Keratinocyte (primary cell): ENCODE measurements around the gene TPRG1L. TPM values are rescaled to one million over a fixed set of nuclear protein-coding genes. Genes with fewer than 3 reads are reported as not detected.

Experiments
- DNase-seq: peaks from one replicate; pipeline ENCODE4 v3.0.0-alpha.2; 2011; ENCODE audit warnings: low read depth, missing footprints, low spot score
- FAIRE-seq: peaks from 2 replicates; lab custom pipeline; 2011; peaks lifted over from hg19 to GRCh38; lab: Jason Lieb, UNC
- H2AFZ ChIP-seq: 2 replicates; pipeline ENCODE4 v1.6.0; 2012; ENCODE audit warnings: low read length, control low read depth, inconsistent platforms; ENCODE audit not compliant: control insufficient read depth
- H3K27ac ChIP-seq: 2 replicates; pipeline ENCODE4 v1.5.1; 2011; ENCODE audit warnings: low read length; ENCODE audit not compliant: control insufficient read depth, insufficient read depth
- H3K27me3 ChIP-seq: 3 replicates; pipeline ENCODE4 v1.6.0; 2011; ENCODE audit warnings: low read length; ENCODE audit not compliant: control insufficient read depth, insufficient read depth; ENCODE audit errors: extremely low read depth
- H3K36me3 ChIP-seq, 2 experiments: 2 replicates in 1 of 2; 3 replicates in 1 of 2; pipeline ENCODE4 v1.5.1; 2011; ENCODE audit warnings: low read length in 2 of 2, mild to moderate bottlenecking in 1 of 2; ENCODE audit not compliant: control insufficient read depth in 2 of 2, insufficient read depth in 2 of 2; ENCODE audit errors: extremely low read depth in 1 of 2
- H3K4me1 ChIP-seq: 3 replicates; pipeline ENCODE4 v1.5.1; 2011; ENCODE audit warnings: low read length; ENCODE audit not compliant: control insufficient read depth, insufficient read depth; ENCODE audit errors: extremely low read depth
- H3K4me2 ChIP-seq: 3 replicates; pipeline ENCODE4 v1.6.0; 2011; ENCODE audit warnings: low read depth, low read length; ENCODE audit not compliant: control insufficient read depth, insufficient read depth; ENCODE audit errors: extremely low read depth
- H3K4me3 ChIP-seq, 3 experiments: fragments of 200-600 bp in 1 of 3; sonication (generic) in 1 of 3; 2 replicates in 2 of 3; 3 replicates in 1 of 3; pipeline ENCODE4 v1.5.1; 2011 to 2016; ENCODE audit warnings: low read length in 3 of 3, mild to moderate bottlenecking in 3 of 3, control low read depth in 2 of 3, inconsistent platforms in 1 of 3, low read depth in 1 of 3, mixed read lengths in 1 of 3, mixed run types in 1 of 3, moderate library complexity in 1 of 3; ENCODE audit not compliant: control insufficient read depth in 2 of 3, insufficient read depth in 2 of 3; ENCODE audit errors: extremely low read depth in 1 of 3
- H3K79me2 ChIP-seq: 2 replicates; pipeline ENCODE4 v1.6.0; 2012; ENCODE audit warnings: low read length; ENCODE audit not compliant: control insufficient read depth, insufficient read depth
- H3K9ac ChIP-seq: 3 replicates; pipeline ENCODE4 v1.6.0; 2011; ENCODE audit warnings: low read length; ENCODE audit not compliant: control insufficient read depth, insufficient read depth; ENCODE audit errors: extremely low read depth
- H3K9me1 ChIP-seq: 3 replicates; pipeline ENCODE4 v1.6.0; 2011; ENCODE audit warnings: low read length; ENCODE audit not compliant: control insufficient read depth, insufficient read depth; ENCODE audit errors: extremely low read depth
- H3K9me3 ChIP-seq: 2 replicates; pipeline ENCODE4 v1.5.1; 2012; ENCODE audit warnings: low read depth, low read length; ENCODE audit not compliant: control insufficient read depth
- H4K20me1 ChIP-seq: 3 replicates; pipeline ENCODE4 v1.6.0; 2011; ENCODE audit warnings: low read length; ENCODE audit not compliant: control insufficient read depth, insufficient read depth; ENCODE audit errors: extremely low read depth
- CTCF ChIP-seq, 3 experiments: IDR thresholded peaks in 1 of 3; conservative IDR thresholded peaks in 1 of 3; optimal IDR thresholded peaks in 1 of 3; 2 replicates in 2 of 3; 3 replicates in 1 of 3; pipeline versions ENCODE3 to v1.5.1; 2011; ENCODE audit warnings: low read length in 3 of 3, mild to moderate bottlenecking in 3 of 3, moderate library complexity in 2 of 3, control low read depth in 1 of 3, inconsistent platforms in 1 of 3; ENCODE audit not compliant: insufficient read depth in 2 of 3; ENCODE audit errors: extremely low read depth in 1 of 3
- EZH2 ChIP-seq: IDR thresholded peaks from one replicate; pipeline ENCODE4 v1.6.1; 2012; ENCODE audit warnings: inconsistent platforms, mild to moderate bottlenecking, low read length, moderate library complexity
- dilution Hi-C: fragments of 300-500 bp; cut with MboI; formaldehyde crosslinking; loops from one replicate; pipeline ENCODE4 v1.7.0; 2020; ENCODE audit warnings: low sequenced_read_pairs; ENCODE audit not compliant: extremely low pct_ligation_motif_present
- polyA plus RNA-seq, 5 experiments: library from polyadenylated mRNA; depleted of rRNA in 3 of 5; stranded (reverse) in 3 of 5; stranded (forward) in 1 of 5; unstranded in 1 of 5; fragments of >200 nt; gene quantifications; 1 replicate in 1 of 5; 2 replicates in 3 of 5; 3 replicates in 1 of 5; pipeline versions ENCODE4 v1.2.1 to v1.2.3, GENCODE V29; 2011 to 2012; ENCODE audit warnings: missing spikeins in 2 of 5, low read depth in 1 of 5, low replicate concordance in 1 of 5

The TPRG1L gene
- polyA plus RNA-seq, 1 donor (not counting 4 experiments of a cell fraction or from before 2014, with no cell fraction given), result 57.4 TPM

GRCh38 chr1:3636531-3636930 lies 11.7 kb downstream of the TPRG1L start:
- Histone ChIP-seq H3K9ac (no peak overlapping the region), H3K4me2 (no peak overlapping the region), H3K9me3 (no peaks in the 10 kb centered on the region), H4K20me1 (no peaks in the 10 kb centered on the region), H3K27me3 (no peaks in the 10 kb centered on the region), H2AFZ (no peak overlapping the region), H3K9me1 (no peaks in the 10 kb centered on the region), H3K27ac (no peak overlapping the region), H3K79me2 (no peaks in the 10 kb centered on the region), H3K4me1 (no peaks in the 10 kb centered on the region), H3K4me3 (no peak overlapping the region), H3K36me3 (peaks cover 23 to 25% of the 10 kb centered on the region in 2 experiments)
- dilution Hi-C loops, result loop anchor here (25.0 kb wide), 1 partner anchor 99 kb away; no protein-coding TSS in a partner anchor
- DNase-seq (no peak), FAIRE-seq (no peak)
- TF ChIP-seq CTCF (optimal IDR thresholded peaks at IDR 0.05 in 1 of 3, IDR thresholded peaks at IDR 0.05 in 1 of 3, conservative IDR thresholded peaks at IDR 0.05 in 1 of 3; ENCODE audit: extremely low read depth in 1 of 3, insufficient read depth in 2 of 3, low read length in 3 of 3) (no peak), EZH2 (no peak)

GRCh38 chr1:3638027-3638426 lies 13.2 kb downstream of the TPRG1L start:
- H3K9ac ChIP-seq, result no peak overlapping the region
- no peak overlapping the region for H3K4me3 ChIP-seq
- no peaks in the 10 kb centered on the region for H3K4me1 ChIP-seq
- H3K27me3 ChIP-seq, result no peaks in the 10 kb centered on the region
- no peaks in the 10 kb centered on the region for H3K9me3 ChIP-seq
- H3K79me2 ChIP-seq, result no peaks in the 10 kb centered on the region
- dilution Hi-C loops, result loop anchor here (25.0 kb wide), 1 partner anchor 101 kb away; no protein-coding TSS in a partner anchor
- H2AFZ ChIP-seq, result no peak overlapping the region
- H3K9me1 ChIP-seq, result no peaks in the 10 kb centered on the region
- FAIRE-seq (no peak), DNase-seq (no peak)
- no peak overlapping the region for H3K27ac ChIP-seq
- no peaks in the 10 kb centered on the region for H4K20me1 ChIP-seq
- no peak overlapping the region for H3K4me2 ChIP-seq
- TF ChIP-seq CTCF (optimal IDR thresholded peaks at IDR 0.05 in 1 of 3, IDR thresholded peaks at IDR 0.05 in 1 of 3, conservative IDR thresholded peaks at IDR 0.05 in 1 of 3; ENCODE audit: extremely low read depth in 1 of 3, insufficient read depth in 2 of 3, low read length in 3 of 3) (no peak), EZH2 (no peak)
- H3K36me3 ChIP-seq, result peaks cover 23 to 24% of the 10 kb centered on the region in 2 experiments
